HG02610 (cell line): Measurements from ENCODE around the gene KCND2.
"Not testable (repeated sequence)": the region's sequence is repeated elsewhere in the genome, so short reads cannot be mapped to it uniquely, and the experiment has no call there.

Experiments
- ATAC-seq: cut with Tn5 transposase; IDR thresholded peaks from one replicate; pipeline ENCODE4 v1.9.1; 2021; ENCODE audit warnings: mild to moderate bottlenecking, moderate library complexity; ENCODE audit not compliant: unreplicated experiment

Gene KCND2

GRCh38 chr7:120733143-120733542 lies 460.2 kb downstream of the KCND2 start:
- ATAC-seq: no peak

GRCh38 chr7:120733835-120734234 lies 460.9 kb downstream of the KCND2 start:
- no peak for ATAC-seq

- ATAC-seq: no peak
These were observed 462.8 kb downstream of the KCND2 start for GRCh38 chr7:120735791-120736190.

- no peak for ATAC-seq
These were observed 465.8 kb downstream of the KCND2 start for GRCh38 chr7:120738816-120739215.

- ATAC-seq: no peak
These were observed 467.4 kb downstream of the KCND2 start for GRCh38 chr7:120740348-120740747.

- ATAC-seq: no peak
These were observed 468.5 kb downstream of the KCND2 start for GRCh38 chr7:120741371-120742042.

GRCh38 chr7:120742372-120742771 lies 469.4 kb downstream of the KCND2 start:
- no peak for ATAC-seq

- no peak for ATAC-seq
These were observed 470.2 kb downstream of the KCND2 start for GRCh38 chr7:120743128-120743527.

- ATAC-seq: peak; percentile 97
These were observed 487.1 kb downstream of the KCND2 start for GRCh38 chr7:120760050-120760449.

- no peak for ATAC-seq
These were observed 487.9 kb downstream of the KCND2 start for GRCh38 chr7:120760851-120761250.

GRCh38 chr7:120770206-120770605 lies 497.2 kb downstream of the KCND2 start:
- ATAC-seq: no peak

GRCh38 chr7:120774481-120774880 lies 501.5 kb downstream of the KCND2 start:
- ATAC-seq: no peak

- no peak for ATAC-seq
These were observed 502.8 kb downstream of the KCND2 start for GRCh38 chr7:120775755-120776154.

- ATAC-seq: not testable (repeated sequence)
These were observed 506.1 kb downstream of the KCND2 start for GRCh38 chr7:120779078-120779477.

GRCh38 chr7:120780451-120780850 lies 507.5 kb downstream of the KCND2 start:
- not testable (repeated sequence) for ATAC-seq

GRCh38 chr7:120780938-120781337 lies 508.0 kb downstream of the KCND2 start:
- no peak for ATAC-seq

GRCh38 chr7:120781924-120782323 lies 508.9 kb downstream of the KCND2 start:
- ATAC-seq: not testable (repeated sequence)

GRCh38 chr7:120783273-120783672 lies 510.3 kb downstream of the KCND2 start:
- no peak for ATAC-seq

- ATAC-seq: no peak
These were observed 510.7 kb downstream of the KCND2 start for GRCh38 chr7:120783721-120784120.

GRCh38 chr7:120785095-120785494 lies 512.1 kb downstream of the KCND2 start:
- ATAC-seq: no peak

- peak; percentile 87 for ATAC-seq
These were observed 519.3 kb downstream of the KCND2 start for GRCh38 chr7:120792091-120792860.

- ATAC-seq: no peak
These were observed 519.8 kb downstream of the KCND2 start for GRCh38 chr7:120792861-120793130.
